ENCODE data around the gene DSP. TPM values are rescaled to one million over a fixed set of nuclear protein-coding genes. Genes with fewer than 3 reads are reported as not detected.
A peak's percentile ranks its signal among the peaks of the same experiment; 100 is the strongest.

The DSP gene
- total and polyA plus RNA-seq, 7 donors, result 4.2 to 61.3 (median 5.0) TPM

GRCh38 chr6:7594579-7595125 is 53.2 kb downstream of the DSP start:
- H3K4me1 ChIP-seq, result peaks cover 0 to 24% (median 20%) of the 10 kb centered on the region in 4 donors

GRCh38 chr6:7604003-7604402 is 62.5 kb downstream of the DSP start:
- H3K27ac ChIP-seq, result no peak overlapping the region
- no peak for DNase-seq
- no peaks in the 10 kb centered on the region for H3K4me1 ChIP-seq
- no peaks in the 10 kb centered on the region for H3K9me3 ChIP-seq
- WGBS, 2 donors, result 79 to 83% methylated on average over 4 of the region's 4 CpGs
- no peak overlapping the region for H3K4me3 ChIP-seq
- H3K27me3 ChIP-seq, result no peaks in the 10 kb centered on the region
- H3K36me3 ChIP-seq, result peaks cover 14 to 86% (median 46%) of the 10 kb centered on the region in 4 donors
- TF ChIP-seq EP300 (IDR thresholded peaks at IDR 0.05), result no peak
- no peak for TF ChIP-seq POLR2AphosphoS5 (IDR thresholded peaks at IDR 0.05)
- no peak for TF ChIP-seq CTCF (IDR thresholded peaks at IDR 0.05)
- intact Hi-C loops (cut with DNase I), result no loop called here

More at GRCh38 chr6:7594579-7595125, 53.2 kb downstream of the DSP start:
- 85 to 90% methylated on average over 4 of the region's 4 CpGs for WGBS, 2 donors
- no peak overlapping the region for H3K4me3 ChIP-seq
- peaks cover 0 to 57% (median 17%) of the 10 kb centered on the region in 4 donors for H3K36me3 ChIP-seq
- TF ChIP-seq POLR2AphosphoS5 (IDR thresholded peaks at IDR 0.05), result no peak
- TF ChIP-seq CTCF (IDR thresholded peaks at IDR 0.05), result no peak
- TF ChIP-seq EP300 (IDR thresholded peaks at IDR 0.05), result no peak
- no peak for TF ChIP-seq POLR2A (IDR thresholded peaks at IDR 0.05)
- DNase-seq, result no peak
- intact Hi-C loops (cut with DNase I), result loop anchor here (5.0 to 10.0 kb wide), 3 partner anchors 207 to 470 kb away; partner anchors contain the start of genes BLOC1S5, CAGE1 and RIOK1
- H3K27ac ChIP-seq, result no peak overlapping the region
- no peaks in the 10 kb centered on the region for H3K9me3 ChIP-seq
- no peaks in the 10 kb centered on the region for H3K27me3 ChIP-seq

GRCh38 chr6:7604506-7604905 is 63.0 kb downstream of the DSP start:
- no peaks in the 10 kb centered on the region for H3K4me1 ChIP-seq
- 86 to 88% methylated on average over 2 of the region's 2 CpGs for WGBS, 2 donors
- no peaks in the 10 kb centered on the region for H3K27me3 ChIP-seq
- H3K4me3 ChIP-seq, result no peak overlapping the region
- intact Hi-C loops (cut with DNase I), result no loop called here
- H3K36me3 ChIP-seq, result peaks cover 14 to 87% (median 51%) of the 10 kb centered on the region in 4 donors
- TF ChIP-seq CTCF (IDR thresholded peaks at IDR 0.05), result no peak
- no peak for TF ChIP-seq POLR2AphosphoS5 (IDR thresholded peaks at IDR 0.05)
- TF ChIP-seq EP300 (IDR thresholded peaks at IDR 0.05), result no peak
- TF ChIP-seq POLR2A (IDR thresholded peaks at IDR 0.05), result no peak
- no peak overlapping the region for H3K27ac ChIP-seq
- H3K9me3 ChIP-seq, result no peaks in the 10 kb centered on the region
- DNase-seq, result no peak

- WGBS, 2 donors, result 8 to 31% methylated on average over 7 of the region's 7 CpGs
- H3K4me1 ChIP-seq, result peaks cover 0 to 10% (median 6%) of the 10 kb centered on the region in 4 donors
- intact Hi-C loops (cut with DNase I), result loop anchor here (1.0 to 5.0 kb wide), 2 partner anchors 339 to 938 kb away; no protein-coding TSS in a partner anchor
- H3K27ac ChIP-seq, result no peak overlapping the region
- peaks cover 0 to 27% (median 0%) of the 10 kb centered on the region in 4 donors for H3K36me3 ChIP-seq
- no peaks in the 10 kb centered on the region for H3K27me3 ChIP-seq
- no peak overlapping the region for H3K4me3 ChIP-seq
- TF ChIP-seq CTCF (IDR thresholded peaks at IDR 0.05), result peak; percentile 24 to 66 (median 56)
- no peak for TF ChIP-seq POLR2AphosphoS5 (IDR thresholded peaks at IDR 0.05)
- no peak for TF ChIP-seq POLR2A (IDR thresholded peaks at IDR 0.05)
- TF ChIP-seq EP300 (IDR thresholded peaks at IDR 0.05), result no peak
- DNase-seq, result no peak
- no peaks in the 10 kb centered on the region for H3K9me3 ChIP-seq
Observed at GRCh38 chr6:7615611-7616383, 74.3 kb downstream of the DSP start.

Data from sigmoid colon (tissue), 7 donors.